Measurements from ENCODE around the gene MCCC2.

DNA sequence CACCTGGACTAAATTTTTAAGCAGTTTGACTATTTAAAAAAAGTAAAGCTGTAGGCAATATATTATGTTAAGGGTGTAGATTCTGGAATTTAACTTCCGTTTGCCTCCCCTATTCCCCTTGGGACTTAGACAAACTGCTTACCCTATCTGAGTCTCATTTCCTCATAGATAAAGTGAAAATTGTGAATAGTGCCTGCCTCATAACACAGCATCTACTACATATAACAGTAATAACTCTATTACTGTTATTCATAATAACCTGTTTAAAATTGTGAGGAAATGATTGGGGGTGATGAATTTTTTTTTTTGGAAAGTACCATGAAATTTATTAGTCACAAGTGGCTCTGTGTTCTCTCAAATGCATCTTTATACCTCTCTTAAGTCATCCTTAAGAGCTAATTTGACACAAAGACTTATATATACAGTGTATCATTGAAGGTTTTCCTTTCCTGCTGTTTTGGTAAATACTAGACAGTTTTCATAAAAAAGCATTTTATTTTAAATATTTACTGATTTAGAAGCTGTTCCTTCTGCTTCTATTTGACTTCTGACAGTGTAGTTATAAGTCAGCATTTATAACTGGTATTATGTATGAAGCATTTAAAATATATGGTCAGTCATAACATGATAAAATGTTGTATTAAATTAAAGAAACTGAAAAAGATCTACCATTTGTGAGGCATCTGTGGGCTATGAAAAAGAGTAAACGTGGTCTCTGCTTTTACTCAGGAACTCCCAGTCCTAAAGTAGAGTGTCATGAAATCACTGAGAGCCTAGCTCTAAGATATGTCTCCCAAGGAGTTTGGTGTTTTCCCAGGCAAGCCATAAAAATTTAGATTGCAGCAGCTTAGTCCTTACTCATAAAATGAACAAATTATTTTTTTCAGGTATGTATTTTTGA, 46.4 kb downstream of the MCCC2 start:
- TF ChIP-seq, protein P1, sequence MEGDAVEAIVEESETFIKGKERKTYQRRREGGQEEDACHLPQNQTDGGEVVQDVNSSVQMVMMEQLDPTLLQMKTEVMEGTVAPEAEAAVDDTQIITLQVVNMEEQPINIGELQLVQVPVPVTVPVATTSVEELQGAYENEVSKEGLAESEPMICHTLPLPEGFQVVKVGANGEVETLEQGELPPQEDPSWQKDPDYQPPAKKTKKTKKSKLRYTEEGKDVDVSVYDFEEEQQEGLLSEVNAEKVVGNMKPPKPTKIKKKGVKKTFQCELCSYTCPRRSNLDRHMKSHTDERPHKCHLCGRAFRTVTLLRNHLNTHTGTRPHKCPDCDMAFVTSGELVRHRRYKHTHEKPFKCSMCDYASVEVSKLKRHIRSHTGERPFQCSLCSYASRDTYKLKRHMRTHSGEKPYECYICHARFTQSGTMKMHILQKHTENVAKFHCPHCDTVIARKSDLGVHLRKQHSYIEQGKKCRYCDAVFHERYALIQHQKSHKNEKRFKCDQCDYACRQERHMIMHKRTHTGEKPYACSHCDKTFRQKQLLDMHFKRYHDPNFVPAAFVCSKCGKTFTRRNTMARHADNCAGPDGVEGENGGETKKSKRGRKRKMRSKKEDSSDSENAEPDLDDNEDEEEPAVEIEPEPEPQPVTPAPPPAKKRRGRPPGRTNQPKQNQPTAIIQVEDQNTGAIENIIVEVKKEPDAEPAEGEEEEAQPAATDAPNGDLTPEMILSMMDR (IDR thresholded peaks at IDR 0.05), result no peak
- TF ChIP-seq SMC3 (IDR thresholded peaks at IDR 0.05), result no peak
- TF ChIP-seq HDAC2 (IDR thresholded peaks at IDR 0.05), result no peak
- no peak for TF ChIP-seq POLR2A (IDR thresholded peaks at IDR 0.05; ENCODE audit: low read length)
- no peak for TF ChIP-seq CHD4 (IDR thresholded peaks at IDR 0.05; ENCODE audit: borderline replicate concordance)
- TF ChIP-seq MYC (IDR thresholded peaks at IDR 0.05; ENCODE audit: borderline replicate concordance, low read length), result no peak
- no peak for TF ChIP-seq MAZ (IDR thresholded peaks at IDR 0.05; ENCODE audit: borderline replicate concordance, low read depth, low read length)
- no peak for TF ChIP-seq RCOR1 (IDR thresholded peaks at IDR 0.05; ENCODE audit: low read depth, low read length)
- no peak for TF ChIP-seq EP300 (IDR thresholded peaks at IDR 0.05)
- no peak for TF ChIP-seq POLR2AphosphoS2 (conservative IDR thresholded peaks at IDR 0.05; ENCODE audit: low read length)
- no peak for TF ChIP-seq MAFK (IDR thresholded peaks at IDR 0.05; ENCODE audit: partially characterized antibody)
